GM20431 (cell line): ENCODE measurements around the gene EXT2.

ENCODE experiments used
- in situ Hi-C: fragments of 300-500 bp; cut with MseI, MboI; formaldehyde crosslinking; loops from one replicate; pipeline ENCODE4 v1.15.0; 2020; ENCODE audit warnings: low sequenced_read_pairs; ENCODE audit not compliant: unreplicated experiment

The EXT2 gene

GRCh38 chr11:44126304-44126703 is 30.8 kb downstream of the EXT2 start:
- in situ Hi-C loops: no loop called here

GRCh38 chr11:44127130-44127529 is 31.7 kb downstream of the EXT2 start:
- in situ Hi-C loops: no loop called here

- in situ Hi-C loops: no loop called here
These were observed 33.3 kb downstream of the EXT2 start for GRCh38 chr11:44128729-44129128.

GRCh38 chr11:44130751-44131150 is 35.3 kb downstream of the EXT2 start:
- in situ Hi-C loops: no loop called here

GRCh38 chr11:44133335-44133946 is 38.0 kb downstream of the EXT2 start:
- in situ Hi-C loops: no loop called here

GRCh38 chr11:44134625-44135024 is 39.1 kb downstream of the EXT2 start:
- in situ Hi-C loops: no loop called here

GRCh38 chr11:44136176-44136945 is 40.9 kb downstream of the EXT2 start:
- in situ Hi-C loops: no loop called here

- in situ Hi-C loops: no loop called here
These were observed 41.6 kb downstream of the EXT2 start for GRCh38 chr11:44137057-44137456.

- in situ Hi-C loops: no loop called here
These were observed 42.8 kb downstream of the EXT2 start for GRCh38 chr11:44138286-44138685.

- in situ Hi-C loops: no loop called here
These were observed 43.5 kb downstream of the EXT2 start for GRCh38 chr11:44138980-44139379.

GRCh38 chr11:44139565-44140330 is 44.3 kb downstream of the EXT2 start:
- in situ Hi-C loops: no loop called here

GRCh38 chr11:44140372-44140771 is 44.9 kb downstream of the EXT2 start:
- in situ Hi-C loops: no loop called here

GRCh38 chr11:44140805-44141204 is 45.3 kb downstream of the EXT2 start:
- in situ Hi-C loops: no loop called here

GRCh38 chr11:44143987-44144909 is 48.8 kb downstream of the EXT2 start:
- in situ Hi-C loops: no loop called here

GRCh38 chr11:44145011-44145775 is 49.7 kb downstream of the EXT2 start:
- in situ Hi-C loops: no loop called here

GRCh38 chr11:44146931-44147330 is 51.5 kb downstream of the EXT2 start:
- in situ Hi-C loops: no loop called here

- in situ Hi-C loops: no loop called here
These were observed 52.3 kb downstream of the EXT2 start for GRCh38 chr11:44147751-44148150.

GRCh38 chr11:44149651-44150050 is 54.2 kb downstream of the EXT2 start:
- in situ Hi-C loops: no loop called here

- in situ Hi-C loops: no loop called here
These were observed 54.9 kb downstream of the EXT2 start for GRCh38 chr11:44150401-44150800.
